Measurements from ENCODE around the gene VPS13A.

VPS13A gene

DNA sequence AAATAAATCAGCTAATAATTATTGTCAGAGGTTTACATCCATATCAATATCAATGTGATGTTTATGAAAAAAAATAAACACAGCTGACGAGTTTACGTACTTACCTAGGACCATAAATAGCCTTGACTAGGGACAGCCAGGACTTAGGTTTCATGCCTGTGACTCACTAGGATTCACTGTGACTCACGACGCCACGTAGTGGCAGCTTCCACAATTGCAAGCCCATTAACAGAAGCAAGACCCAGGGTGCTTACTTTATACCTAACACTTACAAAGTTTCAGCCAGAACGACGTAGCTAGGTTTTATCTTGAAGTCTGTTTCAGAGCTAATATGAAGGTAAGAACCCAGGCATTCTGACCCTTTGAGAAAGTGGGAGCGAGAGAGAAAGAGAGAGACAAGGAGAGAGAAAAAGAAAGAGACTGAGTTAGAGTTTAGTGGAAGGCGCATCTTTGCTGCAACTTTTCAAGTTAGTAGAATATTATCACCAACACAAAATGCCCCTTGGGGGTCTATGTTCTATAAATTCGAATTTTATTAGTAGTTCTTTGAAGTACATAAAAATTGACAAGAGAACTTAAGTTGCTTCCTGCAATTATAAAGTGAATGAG is 279.6 kb downstream of the VPS13A start:
- DNase-seq (ENCODE audit: low spot score) (peak; percentile 84), FAIRE-seq (no peak)

- DNase-seq (ENCODE audit: low spot score) = peak; percentile 68
These were observed 280.7 kb downstream of the VPS13A start for GRCh38 chr9:77457916-77458592.

GRCh38 chr9:77460938-77461337 is 283.6 kb downstream of the VPS13A start:
- no peak for FAIRE-seq

More at GRCh38 chr9:77457916-77458592, 280.7 kb downstream of the VPS13A start:
- no peak for FAIRE-seq

GRCh38 chr9:77462066-77462465 is 284.7 kb downstream of the VPS13A start:
- FAIRE-seq (no peak), DNase-seq (ENCODE audit: low spot score) (no peak)

More at GRCh38 chr9:77460938-77461337, 283.6 kb downstream of the VPS13A start:
- no peak for DNase-seq (ENCODE audit: low spot score)

DNA sequence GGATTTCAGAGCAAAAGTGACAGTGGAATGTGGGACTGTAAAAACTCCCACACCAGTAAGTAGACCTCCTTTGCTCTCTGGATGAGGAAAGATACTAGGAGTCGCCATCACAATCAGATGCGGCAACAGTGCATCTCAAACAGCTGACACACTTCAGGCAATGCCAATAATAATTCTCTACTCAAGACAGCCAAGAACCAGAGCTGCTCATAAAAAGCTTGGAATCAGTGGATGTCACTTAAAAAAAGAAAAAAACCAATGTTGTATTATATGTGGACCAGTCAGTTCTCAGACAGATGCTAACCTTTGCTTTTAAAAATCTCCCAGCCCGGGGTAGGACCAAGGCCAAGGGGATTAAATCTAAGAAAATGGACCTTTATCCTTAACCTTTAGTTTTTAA is 285.8 kb downstream of the VPS13A start:
- no peak for FAIRE-seq

GRCh38 chr9:77464661-77465060 is 287.3 kb downstream of the VPS13A start:
- DNase-seq (ENCODE audit: low spot score) = no peak
- FAIRE-seq = no peak

More for the DNA sequence above, 285.8 kb downstream of the VPS13A start:
- DNase-seq (ENCODE audit: low spot score) = no peak

DNA sequence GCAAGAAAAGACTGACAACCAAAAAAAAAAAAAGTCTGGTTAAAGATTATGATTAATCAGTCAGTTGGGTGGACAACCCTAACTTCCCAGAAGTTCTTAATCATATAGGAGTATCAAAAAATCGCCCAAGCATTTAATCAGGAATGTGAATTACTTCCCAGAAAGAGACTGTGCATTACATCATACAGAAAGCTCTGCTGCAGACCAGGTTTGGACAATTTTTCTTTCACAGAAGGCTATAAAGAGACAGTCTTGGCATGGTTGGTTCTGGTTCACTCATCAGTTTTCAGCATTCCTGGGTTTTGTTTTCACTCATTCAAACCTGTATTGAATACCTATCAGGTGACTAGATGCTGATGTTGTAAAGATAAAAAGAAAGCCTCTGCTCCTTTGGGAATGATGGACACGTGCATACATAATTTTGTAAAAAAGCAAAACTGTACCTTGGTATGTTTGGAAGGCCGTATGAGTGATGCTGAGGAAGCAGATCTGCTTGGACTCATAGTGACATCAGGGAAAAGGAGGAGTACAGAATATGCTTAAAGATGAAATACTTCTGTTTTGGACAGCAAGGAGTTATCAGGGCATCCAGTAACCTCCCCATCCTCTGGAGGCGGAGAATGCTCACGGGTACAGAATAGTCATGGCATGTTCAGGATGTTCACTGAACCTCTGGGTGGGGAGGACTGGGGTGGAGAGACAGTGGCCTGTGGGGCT is 292.3 kb downstream of the VPS13A start:
- DNase-seq (ENCODE audit: low spot score) = no peak
- no peak for FAIRE-seq
